Measurements from ENCODE around the gene UBE2S.
"Not testable (repeated sequence)": the region's sequence is repeated elsewhere in the genome, so short reads cannot be mapped to it uniquely, and the experiment has no call there.

The UBE2S gene

DNA sequence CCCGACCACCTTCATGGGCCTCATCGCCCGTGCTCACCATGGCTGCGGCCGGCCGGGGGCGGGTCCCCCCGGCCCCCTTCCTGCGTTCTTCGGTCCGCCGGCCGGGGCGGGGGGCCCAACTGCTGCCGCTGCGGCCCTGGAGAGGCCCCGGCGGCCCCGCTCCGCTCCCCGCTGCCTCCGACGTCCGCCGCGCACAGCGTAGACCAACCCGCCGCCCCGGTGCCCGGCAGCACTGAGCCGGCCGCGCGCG, at the start of gene UBE2S:
TSS of gene UBE2S (minus strand) at position 239 of the 250 bp plus-strand sequence. CDS start at position 40, 199 bp downstream.
- not testable (repeated sequence) for DNase-seq (ENCODE audit: low read depth in 2 of 2)

DNA sequence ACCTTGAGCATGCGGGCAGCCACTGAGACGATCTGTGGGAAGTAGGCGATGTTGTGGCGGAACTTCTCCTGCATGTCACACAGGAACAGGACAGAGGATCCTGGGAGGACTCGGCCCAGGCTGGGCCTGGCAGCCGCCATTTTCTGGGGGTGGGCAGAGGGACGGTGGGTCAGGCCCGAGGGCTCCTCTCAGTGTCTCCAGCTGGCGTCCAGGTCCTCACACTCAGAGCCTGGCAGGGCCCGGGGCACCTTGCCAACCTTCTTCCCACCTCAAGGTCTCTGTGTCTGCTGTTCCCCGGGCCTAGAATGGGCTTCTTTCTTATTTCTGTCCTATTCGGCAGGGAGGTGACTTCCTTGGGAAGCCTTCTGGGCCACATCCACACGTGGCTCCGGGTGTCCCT, 48.8 kb upstream of the UBE2S start:
- DNase-seq (ENCODE audit: low read depth in 2 of 2) = no peak

DNA sequence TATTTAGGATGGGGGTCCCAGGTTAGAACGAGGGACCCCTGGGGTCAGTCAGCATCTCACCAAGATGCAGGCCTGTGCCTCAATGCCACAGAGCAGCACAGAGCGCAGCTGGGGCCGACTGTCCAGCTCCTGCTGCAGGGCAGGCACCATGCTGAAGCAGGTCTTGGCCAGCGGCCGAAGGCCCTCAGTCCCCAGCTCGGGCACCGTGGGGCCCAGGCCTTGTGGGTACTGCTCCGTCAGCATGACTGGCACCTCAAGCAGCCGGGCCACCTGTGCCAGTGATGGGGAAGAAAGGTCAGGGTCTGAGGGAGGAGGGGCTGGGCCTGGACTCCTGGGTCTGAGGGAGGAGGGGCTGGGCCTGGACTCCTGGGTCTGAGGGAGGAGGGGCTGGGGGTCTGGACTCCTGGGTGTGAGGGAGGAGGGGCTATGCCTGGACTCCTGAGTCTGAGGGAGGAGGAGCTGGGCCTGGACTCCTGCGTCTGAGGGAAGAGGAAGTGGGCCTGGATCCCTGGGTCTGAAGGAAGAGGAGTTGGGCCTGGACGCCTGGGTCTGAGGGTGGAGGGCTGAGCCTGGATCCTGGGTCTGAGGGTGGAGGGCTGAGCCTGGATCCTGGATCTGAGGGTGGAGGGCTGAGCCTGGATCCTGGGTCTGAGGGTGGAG, 48.1 kb upstream of the UBE2S start:
- DNase-seq (ENCODE audit: low read depth in 2 of 2) = no peak

DNA sequence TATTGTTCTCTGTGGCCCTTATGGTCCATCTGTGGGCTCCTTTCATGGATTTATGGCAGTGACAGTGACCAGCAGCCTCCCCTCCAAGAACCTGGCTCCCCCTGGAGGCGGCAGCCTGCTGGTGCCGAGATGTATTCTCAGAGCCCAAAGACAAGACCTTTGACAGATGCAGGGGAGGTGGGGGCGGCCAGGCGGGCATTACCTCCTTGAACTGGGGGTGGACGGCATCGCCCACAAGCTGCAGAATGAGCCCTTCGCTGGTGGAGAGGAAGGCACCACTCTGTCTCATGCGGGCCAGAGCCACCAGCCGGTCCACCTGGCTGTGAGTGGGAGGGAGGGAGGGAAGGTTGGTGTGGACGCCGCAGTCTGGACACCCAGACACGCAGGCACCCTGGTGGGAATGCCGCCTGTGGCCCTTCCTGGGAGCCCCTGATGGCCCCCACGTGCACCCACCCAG, 47.2 kb upstream of the UBE2S start:
- DNase-seq (ENCODE audit: low read depth in 2 of 2) = no peak

- DNase-seq (ENCODE audit: low read depth in 2 of 2) = no peak
Measured at GRCh38 chr19:55453511-55454260, 46.1 kb upstream of the UBE2S start.

DNA sequence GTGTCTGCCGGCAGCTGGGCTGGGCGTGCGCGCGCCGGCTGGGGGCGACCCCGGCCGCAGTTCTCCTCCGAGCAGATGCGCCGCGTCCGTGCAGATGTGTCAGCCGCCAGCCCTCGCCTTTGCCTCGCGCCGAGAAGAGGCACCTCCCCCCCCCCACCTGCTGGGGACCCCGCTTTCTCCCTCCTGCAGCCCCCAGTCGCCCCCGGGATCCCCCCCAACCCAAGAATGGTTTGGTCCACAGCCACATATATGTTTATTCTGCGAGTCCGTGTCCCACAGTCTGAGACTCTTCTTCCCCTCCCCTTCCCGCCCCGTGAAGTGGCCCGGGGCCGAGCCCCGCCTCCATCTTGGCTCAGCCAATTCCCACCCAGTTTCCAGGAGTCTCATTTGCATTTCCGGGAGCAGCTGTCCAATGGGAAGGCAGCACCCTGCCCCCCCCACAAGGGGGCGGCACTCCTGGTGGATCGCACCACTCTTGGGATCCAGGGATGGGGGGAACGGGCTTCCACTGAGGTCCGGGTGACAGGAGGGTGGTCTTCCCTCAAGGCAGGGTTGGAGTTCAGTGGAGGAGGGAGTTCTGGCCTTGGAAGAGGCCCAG, 45.3 kb upstream of the UBE2S start:
- no peak for DNase-seq (ENCODE audit: low read depth in 2 of 2)

- no peak for DNase-seq (ENCODE audit: low read depth in 2 of 2)
Measured at GRCh38 chr19:55451965-55452748, 44.6 kb upstream of the UBE2S start.

- DNase-seq (ENCODE audit: low read depth in 2 of 2) = no peak
Measured at GRCh38 chr19:55451163-55451964, 43.8 kb upstream of the UBE2S start.

DNA sequence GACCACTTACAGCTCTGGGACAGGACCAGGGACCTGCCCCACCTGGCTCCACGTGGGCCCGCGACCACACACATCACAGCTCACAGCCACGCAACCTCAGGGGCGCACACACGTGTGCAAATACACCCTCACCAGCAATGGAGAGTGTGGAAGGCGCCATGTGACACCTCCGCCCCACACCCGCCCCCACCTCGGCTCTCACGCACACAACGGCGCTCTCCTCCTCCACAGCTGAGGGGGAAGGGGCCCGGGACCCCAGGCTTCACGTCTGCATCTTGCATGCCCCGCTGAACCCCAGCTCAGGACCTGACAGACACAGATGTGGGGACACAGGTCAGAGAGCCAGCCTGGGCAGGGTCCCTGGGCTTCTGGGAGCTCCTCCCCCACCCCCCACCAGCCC, 41.9 kb upstream of the UBE2S start:
- no peak for DNase-seq (ENCODE audit: low read depth in 2 of 2)

GRCh38 chr19:55448175-55448490, 40.5 kb upstream of the UBE2S start:
- not testable (repeated sequence) for DNase-seq (ENCODE audit: low read depth in 2 of 2)

DNA sequence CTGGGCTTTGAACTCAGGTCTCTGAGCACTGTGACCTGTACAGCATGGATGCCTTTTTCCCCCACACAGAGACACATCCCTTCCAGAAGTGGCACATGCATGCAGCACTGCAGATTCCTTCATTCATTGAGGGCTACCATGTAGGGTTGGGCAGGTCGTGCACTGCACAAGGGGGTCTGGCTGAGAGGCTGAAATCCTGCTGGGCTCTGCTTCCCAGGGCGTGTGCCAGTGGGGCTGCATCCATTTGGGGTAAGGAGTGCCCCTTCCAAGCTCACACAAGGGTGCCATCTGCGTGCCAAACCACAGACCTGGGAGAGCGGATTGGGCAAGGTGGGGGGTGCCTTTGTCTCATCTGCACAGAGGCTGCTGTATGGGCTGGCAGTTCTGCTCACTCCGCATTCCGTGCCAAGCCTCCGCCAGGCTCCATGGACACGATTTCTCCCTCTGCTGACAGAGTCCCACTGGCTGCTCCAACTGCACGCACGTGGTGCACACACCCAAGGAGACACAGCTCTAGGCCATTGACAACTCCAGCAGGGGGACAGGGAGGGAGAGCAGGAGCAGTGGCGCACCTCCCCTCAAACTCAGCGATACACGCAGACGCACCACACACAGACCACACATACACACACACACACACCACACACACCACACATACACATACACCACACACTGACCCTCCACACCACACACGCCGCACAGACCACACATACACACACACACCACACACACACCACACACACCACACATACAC, 40.0 kb upstream of the UBE2S start:
- DNase-seq (ENCODE audit: low read depth in 2 of 2) = no peak

GRCh38 chr19:55446060-55446459, 38.5 kb upstream of the UBE2S start:
- DNase-seq (ENCODE audit: low read depth in 2 of 2) = no peak

DNA sequence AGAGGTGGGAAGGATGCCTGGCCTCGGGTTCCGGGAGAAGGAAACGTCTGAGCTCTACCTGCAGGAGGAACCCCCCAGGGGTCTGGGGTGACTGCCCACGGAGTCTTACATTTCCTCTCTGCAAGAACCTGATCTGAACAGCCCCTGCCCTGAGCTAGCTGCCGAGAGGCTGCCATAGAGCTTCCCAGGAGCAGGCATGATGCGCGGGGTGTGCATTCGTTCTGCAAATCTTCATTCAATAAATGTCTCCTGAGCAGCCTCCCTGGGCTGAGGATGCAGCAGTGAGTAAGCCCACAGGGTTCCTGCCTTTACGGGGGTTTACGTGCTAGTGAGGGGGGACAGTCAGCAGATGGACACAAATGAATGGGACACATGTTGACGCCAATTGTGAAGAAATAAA, 37.1 kb upstream of the UBE2S start:
- no peak for DNase-seq (ENCODE audit: low read depth in 2 of 2)

DNA sequence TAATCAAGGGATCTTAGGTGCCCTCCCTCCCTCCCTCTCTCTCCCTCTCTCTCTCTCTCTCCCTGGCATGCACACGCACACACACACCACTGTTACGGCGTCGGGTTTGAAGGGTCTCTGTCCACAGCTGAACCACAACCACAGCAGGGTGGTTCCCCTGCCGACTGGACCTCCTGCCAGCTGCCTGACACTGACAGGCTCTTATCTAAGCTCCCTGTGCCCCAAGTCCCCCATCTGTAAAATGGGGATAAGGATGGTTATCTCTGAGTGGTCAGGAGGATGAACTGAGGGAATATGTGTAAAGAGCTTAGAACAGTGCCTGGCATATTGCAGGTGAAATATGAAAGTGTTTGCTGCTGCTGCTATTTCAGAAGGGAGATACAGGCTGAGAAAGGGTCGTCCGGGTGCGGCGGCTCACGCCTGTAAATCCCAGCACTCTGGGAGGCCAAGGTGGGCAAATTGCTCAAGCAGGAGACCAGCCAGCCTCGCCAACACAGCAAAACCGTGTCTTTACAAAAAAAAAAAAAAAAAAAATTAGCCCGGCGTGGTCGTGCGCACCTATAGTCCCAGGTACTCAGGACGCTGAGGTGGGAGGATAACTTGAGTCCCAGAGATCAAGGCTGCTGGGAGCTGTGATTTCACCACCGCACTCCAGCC, 36.4 kb upstream of the UBE2S start:
- no peak for DNase-seq (ENCODE audit: low read depth in 2 of 2)

DNA sequence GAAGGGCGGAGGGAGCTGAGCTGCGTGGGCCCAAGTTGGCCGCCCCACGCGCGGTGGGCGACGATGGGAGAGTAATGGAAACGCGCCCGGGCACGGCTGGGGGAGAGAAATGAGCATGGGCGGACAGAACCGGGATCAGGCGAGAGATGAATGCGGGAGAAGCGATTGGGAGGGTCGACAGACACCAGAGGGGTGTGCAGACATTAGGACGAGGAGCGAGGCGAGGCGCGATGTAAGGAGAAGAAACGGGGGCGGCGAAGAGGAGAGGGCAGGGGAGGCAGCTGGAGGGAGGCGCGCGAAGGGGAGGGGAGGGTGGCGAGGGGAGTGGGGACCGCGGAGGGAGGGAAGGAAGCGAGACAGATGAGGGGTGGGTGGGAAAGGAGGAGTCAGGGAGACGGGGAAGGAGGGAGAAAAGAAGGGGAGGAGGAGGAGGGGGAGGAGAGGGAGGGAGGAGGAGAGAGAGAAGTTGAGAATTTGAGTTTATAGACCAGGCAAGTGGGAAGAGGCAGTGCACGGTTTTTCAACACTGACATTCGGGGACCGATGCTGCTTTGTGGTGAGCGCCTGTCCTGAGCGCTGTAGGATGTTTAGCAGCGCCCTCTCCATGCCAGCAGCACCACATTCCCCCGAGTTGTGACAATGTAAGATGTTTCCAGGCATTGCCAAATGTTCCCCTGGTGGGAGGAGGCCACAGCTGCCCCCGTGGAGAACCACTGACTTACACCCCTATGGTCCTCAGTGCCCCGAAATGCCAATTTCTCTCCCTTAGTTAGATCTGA, 35.6 kb upstream of the UBE2S start, which contains the start of gene SHISA7:
TSS of gene SHISA7 (minus strand) at position 256 of the 779 bp plus-strand sequence. CDS start 437 bp downstream, outside the sequence.
- DNase-seq (ENCODE audit: low read depth in 2 of 2) = no peak

DNA sequence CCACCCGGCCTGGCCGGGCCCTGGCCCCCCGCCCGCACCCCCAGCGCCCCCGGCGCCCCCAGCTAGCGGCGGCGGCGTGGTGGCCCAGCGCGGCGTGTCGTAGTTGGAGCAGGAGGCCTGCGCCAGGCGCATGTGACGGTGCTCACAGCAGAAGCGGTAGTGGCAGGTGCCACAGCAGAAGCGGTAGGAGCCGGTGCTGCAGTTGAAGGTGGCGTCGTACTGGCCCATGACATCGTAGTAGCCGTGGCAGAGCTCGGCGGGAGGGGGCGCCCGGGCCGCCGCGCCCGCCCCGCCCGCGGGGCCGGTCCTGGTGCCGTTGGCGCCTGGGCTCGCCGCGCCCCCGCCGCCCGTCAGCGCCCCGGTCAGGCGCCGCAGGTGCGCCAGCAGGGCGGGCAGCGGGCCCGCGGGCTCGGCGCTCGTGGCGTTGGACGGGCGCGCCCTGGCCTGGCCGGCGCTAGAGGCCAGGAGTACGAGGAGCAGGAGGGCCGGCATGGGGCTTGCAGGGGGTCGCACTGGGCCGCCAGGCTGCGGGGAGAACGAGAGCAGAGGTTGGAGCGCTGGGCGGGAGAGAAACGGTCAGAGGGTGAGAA, 34.9 kb upstream of the UBE2S start:
- no peak for DNase-seq (ENCODE audit: low read depth in 2 of 2)

- no peak for DNase-seq (ENCODE audit: low read depth in 2 of 2)
Measured at GRCh38 chr19:55441692-55442321, 34.2 kb upstream of the UBE2S start.

DNA sequence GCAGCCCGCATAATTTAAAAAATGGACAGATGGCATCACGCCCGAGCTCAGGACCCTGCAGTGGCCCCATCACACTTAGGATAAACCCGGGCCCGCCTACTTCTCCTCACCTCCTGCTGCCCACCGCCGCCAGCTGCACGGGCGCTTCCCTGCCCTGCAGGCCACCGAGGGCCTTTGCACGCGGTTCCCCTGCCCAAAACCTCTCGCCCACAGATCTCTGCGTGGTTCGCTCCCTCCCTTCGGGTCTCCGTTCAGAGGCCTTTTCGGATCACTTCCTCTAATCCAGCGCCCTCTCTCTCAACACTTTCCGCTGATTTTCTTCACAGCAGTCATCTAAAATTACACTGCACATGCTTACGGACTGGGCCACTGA, 33.7 kb upstream of the UBE2S start:
- DNase-seq (ENCODE audit: low read depth in 2 of 2) = no peak

All from stimulated activated CD8-positive, alpha-beta memory T cell treated with anti-CD3 and anti-CD28 coated beads, Interleukin-7, amount 100 ng/mL, for 4 hours (primary cell).